Esophagus squamous epithelium (tissue), 4 donors: Measurements from ENCODE around the gene P2RY13.

Experiments
- CTCF ChIP-seq, 6 experiments: fragments of 450-650 bp in 4 of 6; fragments of 200-600 bp in 2 of 6; sonication (generic) in 2 of 6; IDR thresholded peaks; one replicate each; pipeline ENCODE4 v1.5.1; 2016 to 2019; ENCODE audit warnings: antibody characterized with exemption in 6 of 6, mild to moderate bottlenecking in 4 of 6, moderate library complexity in 4 of 6
- POLR2A ChIP-seq, 4 donors: fragments of 450-650 bp; IDR thresholded peaks; one replicate each; pipeline ENCODE4 v1.6.1; 2017; ENCODE audit warnings: antibody characterized with exemption in 4 of 4, mild to moderate bottlenecking in 4 of 4, moderate library complexity in 3 of 4

DNA sequence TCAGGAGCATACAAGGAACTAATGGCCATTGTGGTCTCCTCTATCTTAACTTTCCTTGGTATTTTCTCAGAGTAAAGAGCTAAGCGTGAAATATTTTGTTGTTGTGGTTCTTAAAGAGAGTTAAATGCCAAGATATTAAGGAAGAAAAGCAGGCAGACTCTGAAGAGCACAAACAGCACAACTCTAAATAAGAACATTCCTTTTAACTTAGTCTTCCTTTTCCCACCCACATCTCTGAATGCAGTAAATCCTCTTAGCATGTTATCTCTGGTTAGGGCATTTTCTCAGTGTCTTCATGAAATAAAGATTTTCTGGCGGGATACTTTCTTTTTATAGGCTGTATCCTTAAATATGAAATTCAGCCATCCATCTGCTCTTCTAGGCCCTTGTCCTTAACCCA, 14.2 kb downstream of the P2RY13 start:
- TF ChIP-seq CTCF (IDR thresholded peaks at IDR 0.05) (no peak), POLR2A (IDR thresholded peaks at IDR 0.05) (no peak)
